ENCODE data around the gene KCTD8. TPM values are rescaled to one million over a fixed set of nuclear protein-coding genes. Genes with fewer than 3 reads are reported as not detected.
A peak's percentile ranks its signal among the peaks of the same experiment; 100 is the strongest.

KCTD8 gene
- total RNA-seq, 1 donor from 2014 or later, result 7.1 TPM

DNA sequence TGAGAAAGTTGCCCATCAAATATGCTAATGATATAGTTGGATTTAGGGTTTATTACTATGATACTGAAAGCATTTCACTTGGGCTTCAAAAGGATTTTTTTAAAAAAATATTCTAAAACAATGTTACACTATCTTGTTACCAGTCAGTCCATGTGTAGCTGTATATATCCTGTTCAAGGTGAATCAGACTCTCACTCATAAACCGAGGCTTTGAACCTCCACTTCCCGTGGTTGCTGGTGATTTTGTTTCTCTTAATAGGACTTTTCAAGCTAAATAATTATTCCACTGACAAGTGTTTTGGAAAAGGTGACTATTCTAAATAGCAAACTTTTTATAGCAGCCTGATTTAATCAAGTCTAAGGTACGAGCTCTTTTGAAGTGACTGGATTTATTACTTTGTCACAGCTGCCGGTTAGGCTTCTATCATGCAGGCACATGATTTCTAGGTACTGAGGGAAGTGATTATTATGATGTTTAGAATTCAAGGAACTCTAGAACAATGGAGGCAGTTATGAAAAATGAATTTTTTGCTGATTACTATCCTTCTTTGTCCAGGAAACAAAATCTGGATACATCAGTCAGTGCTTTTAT, 287.7 kb downstream of the KCTD8 start:
- no peak for DNase-seq (ENCODE audit: low spot score in 2 of 2, unreplicated experiment in 2 of 2)
- Mint-ChIP-seq H3K27ac (peak overlapping the region; percentile 62), H3K27me3 (ENCODE audit: low read depth) (no peaks in the 10 kb centered on the region), H3K36me3 (no peaks in the 10 kb centered on the region), H3K9me3 (peaks cover 8% of the 10 kb centered on the region), H3K4me3 (no peak overlapping the region), H3K4me1 (peaks cover 66% of the 10 kb centered on the region)
- TF ChIP-seq, protein P1, sequence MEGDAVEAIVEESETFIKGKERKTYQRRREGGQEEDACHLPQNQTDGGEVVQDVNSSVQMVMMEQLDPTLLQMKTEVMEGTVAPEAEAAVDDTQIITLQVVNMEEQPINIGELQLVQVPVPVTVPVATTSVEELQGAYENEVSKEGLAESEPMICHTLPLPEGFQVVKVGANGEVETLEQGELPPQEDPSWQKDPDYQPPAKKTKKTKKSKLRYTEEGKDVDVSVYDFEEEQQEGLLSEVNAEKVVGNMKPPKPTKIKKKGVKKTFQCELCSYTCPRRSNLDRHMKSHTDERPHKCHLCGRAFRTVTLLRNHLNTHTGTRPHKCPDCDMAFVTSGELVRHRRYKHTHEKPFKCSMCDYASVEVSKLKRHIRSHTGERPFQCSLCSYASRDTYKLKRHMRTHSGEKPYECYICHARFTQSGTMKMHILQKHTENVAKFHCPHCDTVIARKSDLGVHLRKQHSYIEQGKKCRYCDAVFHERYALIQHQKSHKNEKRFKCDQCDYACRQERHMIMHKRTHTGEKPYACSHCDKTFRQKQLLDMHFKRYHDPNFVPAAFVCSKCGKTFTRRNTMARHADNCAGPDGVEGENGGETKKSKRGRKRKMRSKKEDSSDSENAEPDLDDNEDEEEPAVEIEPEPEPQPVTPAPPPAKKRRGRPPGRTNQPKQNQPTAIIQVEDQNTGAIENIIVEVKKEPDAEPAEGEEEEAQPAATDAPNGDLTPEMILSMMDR (IDR thresholded peaks at IDR 0.05; ENCODE audit: unreplicated experiment), result no peak

DNA sequence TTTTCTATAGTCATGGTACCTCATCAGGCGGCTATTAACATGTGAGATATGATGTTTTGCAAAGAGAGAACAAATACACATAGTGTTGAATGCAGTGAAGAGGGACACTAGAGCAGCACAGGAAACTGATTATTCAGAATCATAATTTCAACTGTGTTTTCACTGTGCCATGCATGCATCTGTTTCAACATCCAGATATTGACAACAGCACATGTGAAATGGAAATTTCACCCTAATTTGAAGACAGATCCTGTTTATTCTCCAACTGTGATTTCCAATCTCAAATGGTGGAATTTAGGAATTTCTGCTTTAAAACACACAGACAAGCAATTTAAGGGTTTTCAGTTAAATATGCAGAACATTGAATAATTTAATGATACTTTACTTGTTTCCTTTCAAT, 288.6 kb downstream of the KCTD8 start:
- no peaks in the 10 kb centered on the region for H3K27me3 Mint-ChIP-seq (ENCODE audit: low read depth)
- H3K27ac Mint-ChIP-seq, result no peak overlapping the region
- peaks cover 13% of the 10 kb centered on the region for H3K9me3 Mint-ChIP-seq
- DNase-seq (ENCODE audit: low spot score in 2 of 2, unreplicated experiment in 2 of 2), result no peak
- TF ChIP-seq, protein P1 (IDR thresholded peaks at IDR 0.05; ENCODE audit: unreplicated experiment), result no peak
- no peak overlapping the region for H3K4me3 Mint-ChIP-seq
- H3K4me1 Mint-ChIP-seq, result peaks cover 62% of the 10 kb centered on the region
- no peaks in the 10 kb centered on the region for H3K36me3 Mint-ChIP-seq

DNA sequence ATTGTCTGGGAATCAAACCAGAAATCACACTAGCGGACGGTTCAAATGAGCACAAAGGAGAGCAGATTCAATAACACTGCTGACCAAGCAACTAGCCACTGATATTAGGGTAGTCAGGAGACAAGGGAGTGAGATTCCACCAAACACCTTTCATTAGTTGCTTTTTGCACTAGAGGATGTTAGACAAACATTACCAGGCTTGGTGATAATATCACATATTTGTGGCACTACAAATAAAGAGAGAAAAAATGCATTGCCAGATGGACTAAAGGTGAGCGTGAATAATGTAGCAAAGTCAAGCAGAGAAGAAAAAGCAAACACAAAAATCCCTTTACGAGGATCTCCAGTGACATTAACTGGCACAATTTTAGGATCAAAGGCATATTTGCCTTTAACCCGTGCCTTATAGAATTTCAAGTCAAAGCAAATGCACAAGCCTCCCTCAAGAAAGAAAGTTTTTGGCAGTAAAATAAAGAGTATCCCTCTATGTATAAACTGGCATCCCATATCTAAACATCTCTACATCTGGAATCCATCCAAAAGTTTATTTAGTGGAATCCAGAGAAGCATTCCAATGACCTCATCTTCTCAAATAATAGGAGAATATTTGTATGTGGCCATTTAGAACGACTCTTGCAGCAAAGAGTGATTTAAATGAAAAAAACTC, 290.9 kb downstream of the KCTD8 start:
- H3K27me3 Mint-ChIP-seq (ENCODE audit: low read depth), result no peaks in the 10 kb centered on the region
- no peak for DNase-seq (ENCODE audit: low spot score in 2 of 2, unreplicated experiment in 2 of 2)

DNA sequence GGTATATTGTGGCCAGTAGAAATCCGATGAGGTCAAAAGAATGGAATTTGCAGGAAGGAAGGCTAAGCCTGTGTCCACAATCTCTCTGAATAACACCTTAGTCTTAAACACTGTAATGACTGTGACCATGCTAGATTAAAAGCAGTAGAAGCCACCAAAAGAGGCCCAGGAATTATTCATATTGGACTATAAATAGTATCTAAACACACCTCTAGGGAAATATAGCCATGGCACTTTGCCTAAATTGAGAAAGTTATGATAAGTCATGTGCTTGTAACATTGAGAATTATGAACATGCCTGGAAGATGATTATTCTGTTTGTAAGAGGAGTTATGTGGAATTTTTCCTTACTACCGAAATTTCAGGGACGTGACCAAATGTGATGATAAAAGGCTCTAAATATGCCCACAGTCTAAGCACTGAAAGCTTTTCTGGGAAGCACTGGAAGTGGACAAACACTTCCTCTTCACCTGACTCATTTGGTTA, 298.5 kb downstream of the KCTD8 start:
- peaks cover 13% of the 10 kb centered on the region for H3K9me3 Mint-ChIP-seq
- no peaks in the 10 kb centered on the region for H3K27me3 Mint-ChIP-seq (ENCODE audit: low read depth)
- peaks cover 3% of the 10 kb centered on the region for H3K36me3 Mint-ChIP-seq
- DNase-seq (ENCODE audit: low spot score in 2 of 2, unreplicated experiment in 2 of 2), result no peak
- TF ChIP-seq, protein P1 (IDR thresholded peaks at IDR 0.05; ENCODE audit: unreplicated experiment), result no peak
- H3K4me1 Mint-ChIP-seq, result peaks cover 26% of the 10 kb centered on the region
- H3K27ac Mint-ChIP-seq, result peak overlapping the region; percentile 79
- H3K4me3 Mint-ChIP-seq, result no peak overlapping the region

More for the DNA sequence above, 290.9 kb downstream of the KCTD8 start:
- H3K4me1 Mint-ChIP-seq, result peaks cover 59% of the 10 kb centered on the region
- H3K4me3 Mint-ChIP-seq, result no peak overlapping the region
- peaks cover 13% of the 10 kb centered on the region for H3K9me3 Mint-ChIP-seq
- H3K27ac Mint-ChIP-seq, result peak overlapping the region; percentile 78
- TF ChIP-seq, protein P1 (IDR thresholded peaks at IDR 0.05; ENCODE audit: unreplicated experiment), result no peak
- H3K36me3 Mint-ChIP-seq, result no peaks in the 10 kb centered on the region

DNA sequence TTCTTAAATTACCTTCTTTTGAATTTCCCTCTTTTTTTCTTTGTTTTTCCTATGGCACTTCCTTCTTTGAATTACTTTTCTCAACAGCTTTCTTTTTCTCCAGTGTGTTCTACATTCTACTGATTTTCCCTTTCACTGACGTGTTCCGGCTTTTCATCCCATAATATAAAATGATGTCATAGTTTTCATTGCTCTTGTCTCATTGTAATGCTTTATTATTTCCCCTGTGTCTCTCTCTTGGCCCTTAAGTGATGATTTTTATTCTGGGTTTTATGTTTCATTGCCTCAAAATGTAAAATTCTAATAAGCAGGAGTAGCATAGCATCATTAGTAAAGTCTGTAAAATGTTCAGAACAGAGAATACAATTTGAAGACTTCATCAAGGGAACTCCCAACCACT, 299.3 kb downstream of the KCTD8 start:
- peak overlapping the region; percentile 41 for H3K27ac Mint-ChIP-seq
- TF ChIP-seq, protein P1 (IDR thresholded peaks at IDR 0.05; ENCODE audit: unreplicated experiment), result no peak
- DNase-seq (ENCODE audit: low spot score in 2 of 2, unreplicated experiment in 2 of 2), result no peak

More for the DNA sequence above, 299.3 kb downstream of the KCTD8 start:
- peaks cover 3% of the 10 kb centered on the region for H3K36me3 Mint-ChIP-seq
- peaks cover 26% of the 10 kb centered on the region for H3K4me1 Mint-ChIP-seq
- no peaks in the 10 kb centered on the region for H3K27me3 Mint-ChIP-seq (ENCODE audit: low read depth)
- no peak overlapping the region for H3K4me3 Mint-ChIP-seq
- peaks cover 13% of the 10 kb centered on the region for H3K9me3 Mint-ChIP-seq

Data from mesothelial cell of epicardium (in vitro differentiated cells).